Left lobe of liver (tissue), 2 donors: ENCODE data around the gene MMEL1. TPM values are rescaled to one million over a fixed set of nuclear protein-coding genes. Genes with fewer than 3 reads are reported as not detected.
"Not testable (repeated sequence)": the region's sequence is repeated elsewhere in the genome, so short reads cannot be mapped to it uniquely, and the experiment has no call there.

ENCODE experiments used
- ATAC-seq: fragments of 200-7000 bp; cut with Tn5 transposase; one replicate; pipeline ENCODE4 v1.9.1; 2020; ENCODE audit warnings: mild to moderate bottlenecking, moderate library complexity
- DNase-seq: peaks from one replicate; pipeline ENCODE4 v3.0.0-alpha.2; 2020; ENCODE audit warnings: low spot score
- total RNA-seq: library from RNA; stranded (reverse); gene quantifications from one replicate; pipeline ENCODE4 v1.2.1, GENCODE V29; 2021
- donor health status: DM: no; HTN: no; CAD: no; lungs with moderate emphysema.
- donor health status: DM: no; HTN: yes; CAD: no.

Gene MMEL1
- not detected for total RNA-seq

DNA sequence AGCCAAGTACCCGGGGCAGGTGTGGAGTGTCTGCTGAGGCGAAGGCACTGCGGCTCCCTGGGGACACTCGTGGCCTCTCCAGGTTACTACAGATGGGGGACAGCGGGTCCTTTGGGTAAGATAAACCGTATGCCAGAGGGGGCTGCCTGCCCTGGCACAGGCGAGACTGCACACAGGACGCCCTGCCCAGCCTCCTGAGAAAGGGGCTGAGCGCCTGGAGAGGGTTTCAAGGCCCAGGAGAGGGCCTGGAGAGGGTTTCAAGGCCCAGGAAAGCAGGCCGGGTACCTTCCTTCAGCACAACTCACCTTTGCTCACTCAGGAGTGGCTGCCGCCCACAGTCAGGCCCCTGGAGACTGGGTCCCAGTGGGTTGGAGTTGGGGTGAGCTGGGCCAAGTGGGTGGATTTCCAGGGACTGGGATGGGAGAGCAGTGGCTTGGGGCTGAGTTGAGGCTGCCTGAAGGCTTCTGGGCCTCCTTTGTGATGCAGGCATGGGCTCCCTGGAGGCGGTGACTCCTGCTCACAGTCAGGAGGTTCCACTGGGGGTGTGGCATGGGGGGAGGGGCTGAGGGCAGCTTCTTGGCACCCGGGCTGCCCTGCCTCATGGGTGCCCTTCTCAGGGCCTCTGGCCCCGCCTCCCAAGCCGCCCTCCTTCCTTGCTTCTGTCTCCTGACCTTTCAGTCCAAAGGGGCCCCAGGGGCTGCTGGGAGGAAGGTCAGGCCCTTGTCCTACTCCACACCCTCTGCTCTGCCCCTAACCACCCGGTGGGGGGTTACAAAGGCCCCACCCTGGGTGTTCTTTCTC is at the start of gene MMEL1:
Gene MMEL1, minus strand, starts transcription at position 456 of the 801 bp plus-strand sequence. CDS start 3,532 bp downstream, outside the sequence.
- ATAC-seq (no peak), DNase-seq (no peak)

DNA sequence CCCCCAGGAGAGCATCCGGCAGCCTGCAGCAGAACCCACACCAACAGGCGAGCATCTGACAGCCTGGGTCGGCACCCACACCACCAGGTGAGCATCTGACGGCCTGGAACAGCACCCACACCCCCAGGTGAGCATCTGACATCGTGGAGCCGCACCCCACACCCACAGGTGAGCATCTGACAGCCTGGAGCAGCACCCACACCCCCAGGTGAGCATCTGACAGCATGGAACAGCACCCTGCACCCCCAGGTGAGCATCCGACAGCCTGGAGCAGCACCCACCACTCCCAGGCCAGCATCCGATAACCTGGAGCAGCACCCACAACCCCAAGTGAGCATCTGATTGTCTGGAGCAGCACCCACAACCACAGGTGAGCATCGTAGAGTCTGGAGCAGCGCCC is 43.9 kb upstream of the MMEL1 start:
- not testable (repeated sequence) for DNase-seq, ATAC-seq

GRCh38 chr1:2671656-2672055 is 38.8 kb upstream of the MMEL1 start:
- not testable (repeated sequence) for ATAC-seq
- peak; percentile 53 for DNase-seq

GRCh38 chr1:2659806-2660205 is 27.0 kb upstream of the MMEL1 start:
- ATAC-seq, result not testable (repeated sequence)
- DNase-seq, result peak; percentile 75

DNA sequence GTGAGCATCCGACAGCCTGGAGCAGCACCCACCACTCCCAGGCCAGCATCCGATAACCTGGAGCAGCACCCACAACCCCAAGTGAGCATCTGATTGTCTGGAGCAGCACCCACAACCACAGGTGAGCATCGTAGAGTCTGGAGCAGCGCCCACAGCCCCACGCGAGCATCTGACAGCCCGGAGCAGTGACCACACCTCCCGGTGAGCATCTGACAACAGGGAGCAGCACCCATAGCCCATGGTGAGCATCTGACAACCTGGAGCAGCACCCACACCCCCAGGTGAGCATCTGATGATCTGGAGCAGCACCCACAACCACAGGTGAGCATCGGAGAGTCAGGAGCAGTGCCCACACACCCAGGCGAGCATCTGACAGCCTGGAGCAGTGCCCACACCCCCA is 25.1 kb upstream of the MMEL1 start:
- DNase-seq, result peak; percentile 69
- ATAC-seq, result not testable (repeated sequence)

DNA sequence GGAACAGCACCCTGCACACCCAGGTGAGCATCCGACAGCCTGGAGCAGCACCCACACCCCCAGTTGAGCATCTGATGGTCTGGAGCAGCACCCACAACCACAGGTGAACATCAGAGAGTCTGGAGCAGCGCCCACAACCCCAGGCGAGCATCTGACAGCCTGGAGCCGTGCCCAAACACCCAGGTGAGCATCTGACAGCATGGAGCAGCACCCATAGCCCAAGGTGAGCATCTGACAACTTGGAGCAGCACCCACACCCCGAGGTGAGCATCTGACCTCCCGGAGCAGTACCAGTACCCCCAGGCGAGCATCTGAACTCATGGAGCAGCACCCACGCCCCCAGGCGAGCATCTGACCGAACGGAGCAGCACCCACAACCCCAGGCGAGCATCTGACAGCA is 24.3 kb upstream of the MMEL1 start:
- DNase-seq, result peak; percentile 81
- ATAC-seq, result not testable (repeated sequence)

DNA sequence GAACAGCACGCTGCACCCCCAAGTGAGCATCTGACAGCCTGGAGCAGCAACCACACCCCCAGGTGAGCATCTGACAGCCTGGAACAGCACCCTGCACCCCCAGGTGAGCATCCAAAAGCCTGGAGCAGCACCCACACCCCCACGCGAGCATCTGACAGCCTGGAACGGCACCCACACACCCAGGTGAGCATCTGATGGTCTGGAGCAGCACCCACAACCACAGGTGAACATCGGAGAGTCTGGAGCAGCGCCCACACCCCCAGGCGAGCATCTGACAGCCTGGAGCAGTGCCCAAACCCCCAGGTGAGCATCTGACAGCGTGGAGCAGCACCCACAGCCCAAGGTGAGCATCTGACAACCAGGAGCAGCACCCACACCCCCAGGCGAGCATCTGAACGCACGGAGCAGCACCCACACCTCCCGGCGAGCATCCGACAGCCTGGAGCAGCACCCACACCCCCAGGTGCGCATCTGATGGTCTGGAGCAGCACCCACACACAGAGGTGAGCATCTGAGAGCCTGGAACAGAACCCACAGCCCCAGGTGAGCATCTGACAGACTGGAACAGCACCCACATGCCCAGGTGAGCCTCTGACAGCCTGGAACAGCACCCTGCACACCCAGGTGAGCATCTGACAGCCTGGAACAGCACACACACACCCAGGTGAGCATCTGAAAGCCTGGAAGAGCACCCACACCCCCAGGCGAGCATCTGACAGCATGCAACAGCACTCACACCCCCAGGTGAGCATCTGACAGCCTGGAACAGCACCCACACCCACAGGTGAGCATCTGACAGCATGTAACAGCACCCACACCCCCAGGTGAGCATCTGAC is 23.0 kb upstream of the MMEL1 start:
- peak; percentile 63 for DNase-seq

DNA sequence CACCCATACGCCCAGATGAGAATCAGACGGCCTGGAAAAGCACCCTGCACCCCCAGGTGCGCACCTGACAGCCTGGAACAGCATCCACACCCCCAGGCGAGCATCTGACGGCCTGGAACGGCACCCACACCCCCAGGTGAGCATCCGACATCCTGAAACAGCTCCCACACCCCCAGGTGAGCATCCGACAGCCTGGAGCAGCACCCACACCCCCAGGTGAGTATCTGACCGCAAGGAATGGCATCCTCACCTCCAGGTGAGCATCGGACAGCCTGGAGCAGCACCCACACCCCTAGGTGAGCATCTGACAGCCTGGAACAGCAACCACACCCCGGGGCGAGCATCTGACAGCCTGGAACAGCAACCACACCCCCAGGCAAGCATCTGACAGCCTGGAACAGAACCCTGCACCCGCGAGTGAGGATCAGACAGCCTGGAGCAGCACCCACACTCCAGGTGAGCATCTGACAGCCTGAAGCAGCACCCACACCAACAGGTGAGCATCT is 21.7 kb upstream of the MMEL1 start:
- DNase-seq, ATAC-seq: not testable (repeated sequence)

More for the DNA sequence above, 23.0 kb upstream of the MMEL1 start:
- not testable (repeated sequence) for ATAC-seq

DNA sequence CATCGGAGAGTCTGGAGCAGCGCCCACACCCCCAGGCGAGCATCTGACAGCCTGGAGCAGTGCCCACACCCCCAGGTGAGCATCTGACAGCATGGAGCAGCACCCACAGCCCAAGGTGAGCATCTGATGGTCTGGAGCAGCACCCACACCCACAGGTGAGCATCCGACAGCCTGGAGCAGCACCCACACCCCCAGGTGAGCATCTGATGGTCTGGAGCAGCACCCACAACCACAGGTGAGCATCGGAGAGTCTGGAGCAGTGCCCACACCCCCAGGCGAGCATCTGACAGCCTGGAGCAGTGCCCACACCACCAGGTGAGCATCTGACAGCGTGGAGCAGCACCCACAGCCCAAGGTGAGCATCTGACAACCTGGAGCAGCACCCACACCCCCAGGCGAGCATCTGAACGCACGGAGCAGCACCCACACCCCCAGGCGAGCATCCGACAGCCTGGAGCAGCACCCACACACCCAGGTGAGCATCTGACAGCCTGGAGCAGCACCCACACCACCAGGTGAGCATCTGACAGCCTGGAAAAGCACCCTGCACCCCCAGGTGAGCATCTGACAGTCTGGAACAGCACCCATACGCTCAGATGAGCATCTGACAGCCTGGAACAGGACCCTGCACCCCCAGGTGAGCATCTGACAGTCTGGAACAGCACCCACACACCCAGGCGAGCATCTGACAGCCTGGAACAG is 21.1 kb upstream of the MMEL1 start:
- DNase-seq, result peak; percentile 75
- ATAC-seq, result not testable (repeated sequence)

DNA sequence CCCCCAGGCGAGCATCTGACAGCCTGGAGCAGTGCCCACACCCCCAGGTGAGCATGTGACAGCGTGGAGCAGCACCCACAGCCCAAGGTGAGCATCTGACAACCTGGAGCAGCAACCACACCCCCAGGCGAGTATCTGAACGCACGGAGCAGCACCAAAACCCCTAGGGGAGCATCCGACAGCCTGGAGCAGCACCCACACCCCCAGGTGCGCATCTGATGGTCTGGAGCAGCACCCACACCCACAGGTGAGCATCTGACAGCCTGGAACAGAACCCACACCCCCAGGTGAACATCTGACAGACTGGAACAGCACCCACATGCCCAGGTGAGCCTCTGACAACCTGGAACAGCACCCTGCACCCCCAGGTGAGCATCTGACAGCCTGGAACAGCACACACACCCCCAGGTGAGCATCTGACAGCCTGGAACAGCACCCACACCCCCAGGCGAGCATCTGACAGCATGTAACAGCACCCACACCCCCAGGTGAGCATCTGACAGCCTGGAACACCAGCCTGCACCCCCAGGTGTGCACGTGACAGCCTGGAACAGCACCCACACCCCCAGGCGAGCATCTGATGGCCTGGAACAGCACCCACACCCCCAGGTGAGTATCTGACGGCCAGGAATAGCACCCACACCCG is 20.2 kb upstream of the MMEL1 start:
- ATAC-seq, DNase-seq: not testable (repeated sequence)

GRCh38 chr1:2652152-2652925 is 19.5 kb upstream of the MMEL1 start:
- DNase-seq, ATAC-seq: not testable (repeated sequence)

DNA sequence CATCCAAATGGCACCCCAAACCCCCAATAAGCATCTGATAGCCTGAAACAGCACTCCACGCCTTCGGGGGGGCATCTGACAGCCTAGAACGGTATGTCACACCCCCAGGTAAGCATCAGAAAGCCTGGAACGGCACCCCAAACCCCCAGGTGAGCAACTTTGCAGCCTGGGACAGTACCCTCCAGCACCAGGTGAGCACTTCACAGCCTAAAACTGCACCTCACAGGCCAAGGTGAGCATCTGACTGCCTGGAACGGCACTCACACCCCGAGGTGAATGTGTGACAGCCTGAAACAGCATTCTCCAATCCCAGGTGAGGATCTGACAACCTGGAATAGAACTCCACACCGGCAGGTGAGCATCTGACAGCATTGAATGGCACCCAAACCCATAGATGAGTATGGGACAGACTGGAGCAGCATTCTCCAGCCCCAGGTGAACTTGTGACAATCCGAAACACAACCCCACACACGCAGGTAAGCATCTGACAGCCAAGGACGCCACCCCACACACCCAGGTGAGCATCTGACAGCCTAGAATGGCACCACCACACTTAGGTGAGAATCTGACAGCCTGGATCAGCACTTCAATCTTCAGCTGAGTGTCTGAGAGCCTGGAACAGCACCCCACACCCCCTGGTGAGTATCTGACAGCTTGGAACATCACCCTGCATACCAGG is 18.3 kb upstream of the MMEL1 start:
- ATAC-seq, result no peak
- no peak for DNase-seq

GRCh38 chr1:2646837-2647236 is 14.0 kb upstream of the MMEL1 start:
- DNase-seq (no peak), ATAC-seq (no peak)

DNA sequence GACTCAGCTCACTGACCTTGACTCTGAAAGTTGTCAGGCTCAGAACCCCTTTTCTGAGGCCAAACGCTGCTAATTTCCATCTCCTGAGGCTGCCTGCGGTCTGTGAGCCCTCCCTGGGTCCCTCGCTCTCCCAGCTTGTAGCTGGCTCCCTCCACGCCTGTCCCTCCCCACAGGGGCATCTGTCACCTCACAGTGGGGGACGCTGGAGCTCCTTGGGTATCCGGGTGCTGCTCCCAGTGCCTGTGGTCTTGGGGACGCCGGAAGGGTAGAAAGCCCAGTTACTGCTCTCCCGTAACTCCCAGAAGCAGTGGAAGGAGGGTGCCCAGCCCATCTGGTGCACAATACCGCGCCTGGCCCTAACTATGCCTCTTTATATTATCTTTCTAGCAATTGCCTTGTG is 13.0 kb upstream of the MMEL1 start:
- DNase-seq (no peak), ATAC-seq (no peak)

GRCh38 chr1:2645143-2645542 is 12.3 kb upstream of the MMEL1 start:
- ATAC-seq (no peak), DNase-seq (no peak)

GRCh38 chr1:2644591-2645101 is 11.8 kb upstream of the MMEL1 start:
- no peak for ATAC-seq
- no peak for DNase-seq

- no peak for DNase-seq
- no peak for ATAC-seq
Measured at GRCh38 chr1:2644171-2644570, 11.4 kb upstream of the MMEL1 start.

DNA sequence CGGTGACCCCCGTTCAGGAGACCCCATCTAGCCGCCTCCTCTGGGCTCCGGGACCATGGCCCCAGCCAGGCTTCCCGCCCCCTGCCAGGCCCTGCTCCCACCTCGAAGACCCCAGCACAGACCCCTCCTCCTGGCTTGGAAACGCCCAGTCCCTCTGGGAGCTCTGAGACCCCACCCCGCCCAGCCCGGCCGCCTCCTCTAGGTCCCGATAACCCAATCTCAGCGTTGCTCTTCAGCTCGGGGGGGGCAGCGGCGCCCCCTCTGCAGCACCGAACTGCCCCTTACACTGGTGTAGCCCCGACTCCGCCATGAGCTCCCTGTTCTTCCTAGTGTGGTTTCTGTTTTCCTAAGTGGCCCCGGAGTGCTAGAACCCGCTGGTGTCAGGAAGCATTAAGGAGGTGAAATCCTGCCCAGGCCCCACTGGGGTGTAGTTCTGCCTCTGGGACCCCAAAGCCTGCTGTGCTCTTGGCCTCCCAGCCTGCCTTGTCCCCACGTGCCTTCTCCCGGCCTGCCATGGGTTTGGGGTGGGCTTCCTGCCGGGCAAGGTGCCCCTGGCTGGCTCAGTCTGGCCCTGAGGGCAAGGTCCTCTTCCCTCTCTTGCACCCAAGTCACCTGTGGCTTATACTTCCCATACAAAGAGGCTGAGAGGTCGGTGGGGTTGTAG is 10.7 kb upstream of the MMEL1 start:
- DNase-seq, result no peak
- ATAC-seq, result no peak
